Measurements from ENCODE around the gene NAXD.
"Not testable (repeated sequence)": the region's sequence is repeated elsewhere in the genome, so short reads cannot be mapped to it uniquely, and the experiment has no call there.

The NAXD gene

GRCh38 chr13:110645750-110646149 is 30.4 kb downstream of the NAXD start:
- DNase-seq: no peak

GRCh38 chr13:110646442-110647364 is 31.4 kb downstream of the NAXD start:
- DNase-seq: no peak

- DNase-seq: no peak
These were observed 32.0 kb downstream of the NAXD start for GRCh38 chr13:110647365-110647737.

- no peak for DNase-seq
These were observed 32.9 kb downstream of the NAXD start for GRCh38 chr13:110648146-110648819.

- DNase-seq: no peak
These were observed 33.6 kb downstream of the NAXD start for GRCh38 chr13:110648848-110649421.

- no peak for DNase-seq
These were observed 34.2 kb downstream of the NAXD start for GRCh38 chr13:110649551-110649950.

GRCh38 chr13:110650436-110650835 is 35.1 kb downstream of the NAXD start:
- no peak for DNase-seq

- no peak for DNase-seq
These were observed 35.9 kb downstream of the NAXD start for GRCh38 chr13:110651271-110651670.

- DNase-seq: no peak
These were observed 36.4 kb downstream of the NAXD start for GRCh38 chr13:110651726-110652230.

GRCh38 chr13:110652231-110652730 is 36.9 kb downstream of the NAXD start:
- DNase-seq: no peak

GRCh38 chr13:110652764-110653163 is 37.4 kb downstream of the NAXD start:
- DNase-seq: no peak

GRCh38 chr13:110653271-110653670 is 37.9 kb downstream of the NAXD start:
- no peak for DNase-seq

GRCh38 chr13:110653851-110654250 is 38.5 kb downstream of the NAXD start:
- no peak for DNase-seq

- DNase-seq: no peak
These were observed 41.9 kb downstream of the NAXD start for GRCh38 chr13:110657196-110657595.

GRCh38 chr13:110658218-110658911 is 43.0 kb downstream of the NAXD start:
- not testable (repeated sequence) for DNase-seq

GRCh38 chr13:110661256-110661655 is 45.9 kb downstream of the NAXD start:
- no peak for DNase-seq

GRCh38 chr13:110662091-110662490 is 46.7 kb downstream of the NAXD start:
- no peak for DNase-seq

GRCh38 chr13:110662777-110663443 is 47.6 kb downstream of the NAXD start:
- DNase-seq: no peak

- no peak for DNase-seq
These were observed 48.1 kb downstream of the NAXD start for GRCh38 chr13:110663491-110663890.

- no peak for DNase-seq
These were observed 48.7 kb downstream of the NAXD start for GRCh38 chr13:110664041-110664440.

GRCh38 chr13:110664673-110665072 is 49.3 kb downstream of the NAXD start:
- DNase-seq: no peak

All from EL (cell line).